ENCODE measurements around the gene PNPLA1.

The PNPLA1 gene

GRCh38 chr6:36318690-36319435 lies 49.0 kb downstream of the PNPLA1 start:
- TF ChIP-seq CTCF (IDR thresholded peaks at IDR 0.05; ENCODE audit: insufficient read depth, low read depth, low read length, missing control alignments): no peak
- DNase-seq (ENCODE audit: low read depth): no peak
- no peak overlapping the region for H3K4me3 ChIP-seq (ENCODE audit: low read length)

- no peak for TF ChIP-seq CTCF (IDR thresholded peaks at IDR 0.05; ENCODE audit: insufficient read depth, low read depth, low read length, missing control alignments)
- no peak for DNase-seq (ENCODE audit: low read depth)
- H3K4me3 ChIP-seq (ENCODE audit: low read length): no peak overlapping the region
Observed at GRCh38 chr6:36319436-36319762, 49.5 kb downstream of the PNPLA1 start.

GRCh38 chr6:36319821-36320220 lies 50.0 kb downstream of the PNPLA1 start:
- TF ChIP-seq CTCF (IDR thresholded peaks at IDR 0.05; ENCODE audit: insufficient read depth, low read depth, low read length, missing control alignments): no peak

GRCh38 chr6:36320475-36320874 lies 50.6 kb downstream of the PNPLA1 start:
- no peak for TF ChIP-seq CTCF (IDR thresholded peaks at IDR 0.05; ENCODE audit: insufficient read depth, low read depth, low read length, missing control alignments)
- DNase-seq (ENCODE audit: low read depth): peak; percentile 26
- no peak overlapping the region for H3K4me3 ChIP-seq (ENCODE audit: low read length)

More at GRCh38 chr6:36319821-36320220, 50.0 kb downstream of the PNPLA1 start:
- DNase-seq (ENCODE audit: low read depth): no peak
- H3K4me3 ChIP-seq (ENCODE audit: low read length): no peak overlapping the region

- TF ChIP-seq CTCF (IDR thresholded peaks at IDR 0.05; ENCODE audit: insufficient read depth, low read depth, low read length, missing control alignments): no peak
- H3K4me3 ChIP-seq (ENCODE audit: low read length): no peak overlapping the region
- DNase-seq (ENCODE audit: low read depth): no peak
Observed at GRCh38 chr6:36322591-36322990, 52.7 kb downstream of the PNPLA1 start.

- TF ChIP-seq CTCF (IDR thresholded peaks at IDR 0.05; ENCODE audit: insufficient read depth, low read depth, low read length, missing control alignments): no peak
- no peak for DNase-seq (ENCODE audit: low read depth)
- no peak overlapping the region for H3K4me3 ChIP-seq (ENCODE audit: low read length)
Observed at GRCh38 chr6:36323062-36323461, 53.2 kb downstream of the PNPLA1 start.

- H3K4me3 ChIP-seq (ENCODE audit: low read length): no peak overlapping the region
- no peak for DNase-seq (ENCODE audit: low read depth)
- TF ChIP-seq CTCF (IDR thresholded peaks at IDR 0.05; ENCODE audit: insufficient read depth, low read depth, low read length, missing control alignments): no peak
Observed at GRCh38 chr6:36324191-36324590, 54.3 kb downstream of the PNPLA1 start.
